ENCODE results near the gene KCNJ15.

Gene KCNJ15

DNA sequence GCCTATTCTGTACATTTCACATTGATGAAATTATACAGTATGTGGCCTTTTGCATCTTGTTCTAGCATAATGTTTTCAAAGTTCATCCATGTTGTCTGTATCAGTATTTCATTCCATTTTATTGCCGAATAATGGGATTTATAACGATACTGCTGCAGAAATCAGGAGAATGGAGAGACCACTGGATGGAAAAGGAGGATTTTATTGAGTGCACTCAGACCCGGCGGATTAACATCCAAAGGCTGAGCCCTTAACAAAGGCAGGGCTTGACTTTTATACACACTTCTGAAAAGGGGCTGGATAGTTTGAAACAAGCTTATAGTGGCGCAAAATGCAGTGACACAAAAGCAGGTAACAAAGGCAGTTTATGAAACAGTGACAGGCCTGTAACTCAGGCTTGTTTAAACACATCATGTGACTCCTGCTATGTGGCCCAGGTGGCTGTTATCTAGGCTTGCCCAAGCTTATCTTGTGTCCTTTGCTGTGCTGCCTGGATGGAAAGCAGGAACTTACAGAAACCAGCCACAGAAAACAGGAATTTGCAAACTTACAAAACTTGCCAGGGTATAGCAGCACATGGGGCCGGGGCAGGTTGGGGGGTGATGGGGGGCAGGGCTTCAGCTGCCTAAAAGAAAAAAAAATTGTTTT lies 32.8 kb upstream of the KCNJ15 start:
- TF ChIP-seq CTCF (IDR thresholded peaks at IDR 0.05): no peak

DNA sequence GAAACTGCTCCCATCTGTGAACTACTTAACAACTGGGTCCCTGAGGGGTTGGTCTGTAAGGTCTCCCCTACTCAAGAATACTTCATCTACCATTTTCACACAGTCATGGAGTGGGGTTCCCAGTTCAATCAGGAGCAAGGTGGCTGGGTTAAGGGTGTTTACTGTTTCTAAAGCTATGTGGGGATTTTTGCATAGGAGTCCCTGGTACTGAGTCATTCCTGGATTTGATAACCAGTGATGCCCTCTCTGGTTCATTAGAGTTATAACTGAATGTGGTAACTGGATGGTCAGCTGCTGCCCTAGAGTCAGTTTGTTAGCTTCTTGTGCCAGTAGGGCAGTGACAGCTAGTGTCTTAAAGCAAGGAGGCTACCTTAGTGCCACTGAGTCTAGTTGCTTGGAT lies 29.4 kb upstream of the KCNJ15 start:
- TF ChIP-seq CTCF (IDR thresholded peaks at IDR 0.05): no peak

GRCh38 chr21:38228115-38228514 lies 28.7 kb upstream of the KCNJ15 start:
- no peak for TF ChIP-seq CTCF (IDR thresholded peaks at IDR 0.05)

DNA sequence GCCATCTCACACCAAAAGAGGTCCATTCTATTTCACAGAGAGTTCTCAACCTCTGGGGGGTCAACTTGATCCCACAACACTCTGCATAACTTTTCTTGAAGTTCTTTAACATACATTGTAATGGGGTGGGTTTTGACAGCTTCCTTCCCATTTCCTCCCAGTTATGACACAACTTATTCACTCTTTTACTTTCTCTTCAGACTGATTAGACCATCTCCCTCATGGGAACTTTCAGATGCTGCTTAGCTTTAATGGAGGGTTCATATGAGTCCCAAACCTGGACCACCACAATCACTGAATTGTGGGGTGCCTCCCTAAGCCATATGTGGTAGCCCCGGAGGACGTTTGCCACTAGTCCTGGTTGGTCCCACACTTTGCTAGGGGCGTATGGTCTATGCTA lies 28.3 kb upstream of the KCNJ15 start:
- no peak for TF ChIP-seq CTCF (IDR thresholded peaks at IDR 0.05)

GRCh38 chr21:38229260-38229877 lies 27.4 kb upstream of the KCNJ15 start:
- TF ChIP-seq CTCF (IDR thresholded peaks at IDR 0.05): no peak

- TF ChIP-seq CTCF (IDR thresholded peaks at IDR 0.05): no peak
Observed at GRCh38 chr21:38234395-38235142, 22.2 kb upstream of the KCNJ15 start.

DNA sequence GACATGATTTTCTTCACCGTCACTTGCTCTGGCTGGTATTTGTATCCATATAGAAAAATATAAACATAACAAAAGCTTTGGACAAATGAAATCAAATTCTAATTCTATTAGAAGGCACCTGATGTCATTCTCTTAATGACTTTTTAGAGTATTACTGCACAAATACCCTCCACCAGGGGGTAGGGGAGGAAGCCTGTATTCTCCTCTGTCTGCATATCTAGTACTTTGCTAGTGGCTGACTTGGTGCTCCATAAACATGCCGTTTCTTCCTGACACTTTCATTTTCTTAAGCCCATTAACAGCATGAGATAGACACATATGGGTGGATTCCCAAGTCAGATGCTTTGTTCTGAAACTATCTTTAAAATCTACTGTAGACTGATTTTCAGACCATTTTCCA lies 20.6 kb upstream of the KCNJ15 start:
- TF ChIP-seq CTCF (IDR thresholded peaks at IDR 0.05): no peak
